ENCODE measurements around the gene OLFML2B. TPM values are rescaled to one million over a fixed set of nuclear protein-coding genes. Genes with fewer than 3 reads are reported as not detected.

The OLFML2B gene
- total RNA-seq, 1 donor from 2014 or later: not detected

- DNase-seq (ENCODE audit: low spot score): no peak
- H3K27ac Mint-ChIP-seq: no peak overlapping the region
- H3K36me3 Mint-ChIP-seq (ENCODE audit: low read depth): no peaks in the 10 kb centered on the region
- peaks cover 8% of the 10 kb centered on the region for H3K9me3 Mint-ChIP-seq
- no peak overlapping the region for H3K4me3 Mint-ChIP-seq (ENCODE audit: low read depth)
- peaks cover 2% of the 10 kb centered on the region for H3K27me3 Mint-ChIP-seq (ENCODE audit: low read depth)
- H3K4me1 Mint-ChIP-seq (ENCODE audit: low read depth): no peaks in the 10 kb centered on the region
- intact Hi-C loops (cut with micrococcal nuclease): no loop called here
These were observed 40.8 kb downstream of the OLFML2B start for GRCh38 chr1:161982917-161983316.

- Mint-ChIP-seq H3K9me3 (peaks cover 5% of the 10 kb centered on the region), H3K36me3 (ENCODE audit: low read depth) (no peaks in the 10 kb centered on the region), H3K27ac (no peak overlapping the region), H3K4me1 (ENCODE audit: low read depth) (no peaks in the 10 kb centered on the region), H3K27me3 (ENCODE audit: low read depth) (peaks cover 2% of the 10 kb centered on the region), H3K4me3 (ENCODE audit: low read depth) (no peak overlapping the region)
- intact Hi-C loops (cut with micrococcal nuclease): no loop called here
- DNase-seq (ENCODE audit: low spot score): no peak
These were observed 41.2 kb downstream of the OLFML2B start for GRCh38 chr1:161982507-161982895.

GRCh38 chr1:161981735-161982506 is 41.7 kb downstream of the OLFML2B start:
- H3K27me3 Mint-ChIP-seq (ENCODE audit: low read depth): peaks cover 2% of the 10 kb centered on the region
- H3K9me3 Mint-ChIP-seq: no peaks in the 10 kb centered on the region
- no peaks in the 10 kb centered on the region for H3K4me1 Mint-ChIP-seq (ENCODE audit: low read depth)
- no peak for DNase-seq (ENCODE audit: low spot score)
- H3K4me3 Mint-ChIP-seq (ENCODE audit: low read depth): no peak overlapping the region
- H3K27ac Mint-ChIP-seq: no peak overlapping the region
- intact Hi-C loops (cut with micrococcal nuclease): no loop called here
- no peaks in the 10 kb centered on the region for H3K36me3 Mint-ChIP-seq (ENCODE audit: low read depth)

GRCh38 chr1:161981126-161981525 is 42.5 kb downstream of the OLFML2B start:
- H3K36me3 Mint-ChIP-seq (ENCODE audit: low read depth): no peaks in the 10 kb centered on the region
- peaks cover 2% of the 10 kb centered on the region for H3K27me3 Mint-ChIP-seq (ENCODE audit: low read depth)
- intact Hi-C loops (cut with micrococcal nuclease): no loop called here
- no peaks in the 10 kb centered on the region for H3K9me3 Mint-ChIP-seq
- no peak for DNase-seq (ENCODE audit: low spot score)
- H3K4me3 Mint-ChIP-seq (ENCODE audit: low read depth): no peak overlapping the region
- H3K27ac Mint-ChIP-seq: no peak overlapping the region
- no peaks in the 10 kb centered on the region for H3K4me1 Mint-ChIP-seq (ENCODE audit: low read depth)

GRCh38 chr1:161978011-161978790 is 45.5 kb downstream of the OLFML2B start:
- Mint-ChIP-seq H3K4me3 (ENCODE audit: low read depth) (no peak overlapping the region), H3K4me1 (ENCODE audit: low read depth) (no peaks in the 10 kb centered on the region), H3K27ac (no peak overlapping the region), H3K36me3 (ENCODE audit: low read depth) (no peaks in the 10 kb centered on the region), H3K27me3 (ENCODE audit: low read depth) (peaks cover 2% of the 10 kb centered on the region), H3K9me3 (no peaks in the 10 kb centered on the region)
- intact Hi-C loops (cut with micrococcal nuclease): no loop called here
- DNase-seq (ENCODE audit: low spot score): no peak

- Mint-ChIP-seq H3K27ac (no peak overlapping the region), H3K4me1 (ENCODE audit: low read depth) (no peaks in the 10 kb centered on the region), H3K9me3 (no peaks in the 10 kb centered on the region), H3K36me3 (ENCODE audit: low read depth) (no peaks in the 10 kb centered on the region), H3K27me3 (ENCODE audit: low read depth) (no peaks in the 10 kb centered on the region), H3K4me3 (ENCODE audit: low read depth) (no peak overlapping the region)
- no peak for DNase-seq (ENCODE audit: low spot score)
- intact Hi-C loops (cut with micrococcal nuclease): no loop called here
These were observed 49.5 kb downstream of the OLFML2B start for GRCh38 chr1:161973924-161974845.

GRCh38 chr1:161972828-161973227 is 50.8 kb downstream of the OLFML2B start:
- Mint-ChIP-seq H3K9me3 (no peaks in the 10 kb centered on the region), H3K4me3 (ENCODE audit: low read depth) (no peak overlapping the region), H3K4me1 (ENCODE audit: low read depth) (no peaks in the 10 kb centered on the region), H3K36me3 (ENCODE audit: low read depth) (no peaks in the 10 kb centered on the region), H3K27me3 (ENCODE audit: low read depth) (no peaks in the 10 kb centered on the region), H3K27ac (no peak overlapping the region)
- DNase-seq (ENCODE audit: low spot score): no peak
- intact Hi-C loops (cut with micrococcal nuclease): no loop called here

- H3K9me3 Mint-ChIP-seq: no peaks in the 10 kb centered on the region
- no peaks in the 10 kb centered on the region for H3K27me3 Mint-ChIP-seq (ENCODE audit: low read depth)
- peaks cover 15% of the 10 kb centered on the region for H3K36me3 Mint-ChIP-seq (ENCODE audit: low read depth)
- intact Hi-C loops (cut with micrococcal nuclease): no loop called here
- no peak overlapping the region for H3K4me3 Mint-ChIP-seq (ENCODE audit: low read depth)
- H3K27ac Mint-ChIP-seq: no peak overlapping the region
- no peak for DNase-seq (ENCODE audit: low spot score)
- H3K4me1 Mint-ChIP-seq (ENCODE audit: low read depth): no peaks in the 10 kb centered on the region
These were observed 53.0 kb downstream of the OLFML2B start for GRCh38 chr1:161970633-161971032.

- peaks cover 18% of the 10 kb centered on the region for H3K36me3 Mint-ChIP-seq (ENCODE audit: low read depth)
- H3K27ac Mint-ChIP-seq: no peak overlapping the region
- H3K4me1 Mint-ChIP-seq (ENCODE audit: low read depth): no peaks in the 10 kb centered on the region
- no peak for DNase-seq (ENCODE audit: low spot score)
- no peaks in the 10 kb centered on the region for H3K27me3 Mint-ChIP-seq (ENCODE audit: low read depth)
- H3K4me3 Mint-ChIP-seq (ENCODE audit: low read depth): no peak overlapping the region
- intact Hi-C loops (cut with micrococcal nuclease): no loop called here
- no peaks in the 10 kb centered on the region for H3K9me3 Mint-ChIP-seq
These were observed 53.6 kb downstream of the OLFML2B start for GRCh38 chr1:161970036-161970435.

- no peaks in the 10 kb centered on the region for H3K9me3 Mint-ChIP-seq
- H3K36me3 Mint-ChIP-seq (ENCODE audit: low read depth): peaks cover 36% of the 10 kb centered on the region
- DNase-seq (ENCODE audit: low spot score): no peak
- H3K4me3 Mint-ChIP-seq (ENCODE audit: low read depth): no peak overlapping the region
- H3K4me1 Mint-ChIP-seq (ENCODE audit: low read depth): peaks cover 23% of the 10 kb centered on the region
- no peak overlapping the region for H3K27ac Mint-ChIP-seq
- intact Hi-C loops (cut with micrococcal nuclease): no loop called here
- no peaks in the 10 kb centered on the region for H3K27me3 Mint-ChIP-seq (ENCODE audit: low read depth)
These were observed 57.6 kb downstream of the OLFML2B start for GRCh38 chr1:161966067-161966466.

- peak overlapping the region; percentile 89 for H3K27ac Mint-ChIP-seq
- H3K36me3 Mint-ChIP-seq (ENCODE audit: low read depth): peaks cover 58% of the 10 kb centered on the region
- no peaks in the 10 kb centered on the region for H3K9me3 Mint-ChIP-seq
- peak overlapping the region; percentile 75 for H3K4me3 Mint-ChIP-seq (ENCODE audit: low read depth)
- H3K27me3 Mint-ChIP-seq (ENCODE audit: low read depth): no peaks in the 10 kb centered on the region
- DNase-seq (ENCODE audit: low spot score): no peak
- peaks cover 32% of the 10 kb centered on the region for H3K4me1 Mint-ChIP-seq (ENCODE audit: low read depth)
- intact Hi-C loops (cut with micrococcal nuclease): loop anchor here (2.0 to 5.0 kb wide), 4 partner anchors 45 to 190 kb away; partner anchors contain the start of gene OLFML2B
These were observed 61.4 kb downstream of the OLFML2B start for GRCh38 chr1:161962091-161962887.

- H3K27me3 Mint-ChIP-seq (ENCODE audit: low read depth): no peaks in the 10 kb centered on the region
- no peaks in the 10 kb centered on the region for H3K9me3 Mint-ChIP-seq
- H3K36me3 Mint-ChIP-seq (ENCODE audit: low read depth): peaks cover 38% of the 10 kb centered on the region
- peaks cover 39% of the 10 kb centered on the region for H3K4me1 Mint-ChIP-seq (ENCODE audit: low read depth)
- intact Hi-C loops (cut with micrococcal nuclease): no loop called here
- H3K4me3 Mint-ChIP-seq (ENCODE audit: low read depth): no peak overlapping the region
- DNase-seq (ENCODE audit: low spot score): no peak
- no peak overlapping the region for H3K27ac Mint-ChIP-seq
These were observed 65.2 kb downstream of the OLFML2B start for GRCh38 chr1:161958425-161958824.
